Panc1 (cell line): ENCODE measurements around the gene NAGK.

Experiments used
- CTCF ChIP-seq: fragments of 450-650 bp; IDR thresholded peaks from 2 replicates; pipeline ENCODE4 v1.5.1; 2017; ENCODE audit warnings: mild to moderate bottlenecking
- POLR2AphosphoS5 ChIP-seq: IDR thresholded peaks from 2 replicates; pipeline ENCODE4 v1.6.1; 2012; ENCODE audit warnings: mild to moderate bottlenecking, low read depth, low read length, moderate library complexity
- REST ChIP-seq, 2 experiments: IDR thresholded peaks; 2 replicates each; pipeline ENCODE4 v1.6.1; 2011 to 2012; ENCODE audit warnings: low read depth in 2 of 2, control low read depth in 1 of 2, low read length in 1 of 2, mild to moderate bottlenecking in 1 of 2, moderate library complexity in 1 of 2; ENCODE audit not compliant: insufficient read depth in 1 of 2
- SIN3A ChIP-seq: IDR thresholded peaks from 2 replicates; pipeline ENCODE4 v1.6.1; 2012; ENCODE audit warnings: low read depth, mild to moderate bottlenecking, low read length, moderate library complexity, borderline replicate concordance; ENCODE audit not compliant: insufficient read depth
- TCF7L2 ChIP-seq: IDR thresholded peaks from 2 replicates; pipeline ENCODE4 v1.6.1; 2011; ENCODE audit warnings: mild to moderate bottlenecking, low read depth, low read length, inconsistent platforms

GRCh38 chr2:71082402-71083252 lies 14.2 kb downstream of the NAGK start:
- TF ChIP-seq CTCF (no peak), TCF7L2 (no peak), REST (IDR thresholded peaks at IDR 0.05; ENCODE audit: insufficient read depth in 1 of 2, low read depth in 2 of 2, low read length in 1 of 2) (no peak), POLR2AphosphoS5 (no peak; the same call in 1 of the 2 replicates), SIN3A (no peak)
